Measurements from ENCODE around the gene VPS26A.

Gene VPS26A

DNA sequence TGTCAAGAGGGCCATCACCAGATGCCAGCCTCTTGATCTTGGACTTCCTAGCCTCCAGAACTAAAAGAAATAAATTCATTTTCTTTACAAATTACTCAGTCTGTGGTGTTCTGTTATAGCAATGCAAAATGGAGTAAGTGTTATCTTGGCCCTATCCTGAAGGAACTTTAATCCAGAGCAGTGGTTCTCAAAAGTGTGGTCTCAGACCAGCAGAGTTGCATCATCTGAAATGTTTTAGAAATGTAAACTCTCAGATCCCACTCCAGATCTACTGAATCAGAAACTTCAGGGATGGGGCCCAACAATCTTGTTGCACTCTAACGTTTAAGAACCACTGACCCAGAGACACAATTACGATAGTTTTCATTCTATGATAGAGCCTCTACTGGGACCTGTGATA, 52.8 kb downstream of the VPS26A start:
- no peak for DNase-seq (ENCODE audit: low read depth)

DNA sequence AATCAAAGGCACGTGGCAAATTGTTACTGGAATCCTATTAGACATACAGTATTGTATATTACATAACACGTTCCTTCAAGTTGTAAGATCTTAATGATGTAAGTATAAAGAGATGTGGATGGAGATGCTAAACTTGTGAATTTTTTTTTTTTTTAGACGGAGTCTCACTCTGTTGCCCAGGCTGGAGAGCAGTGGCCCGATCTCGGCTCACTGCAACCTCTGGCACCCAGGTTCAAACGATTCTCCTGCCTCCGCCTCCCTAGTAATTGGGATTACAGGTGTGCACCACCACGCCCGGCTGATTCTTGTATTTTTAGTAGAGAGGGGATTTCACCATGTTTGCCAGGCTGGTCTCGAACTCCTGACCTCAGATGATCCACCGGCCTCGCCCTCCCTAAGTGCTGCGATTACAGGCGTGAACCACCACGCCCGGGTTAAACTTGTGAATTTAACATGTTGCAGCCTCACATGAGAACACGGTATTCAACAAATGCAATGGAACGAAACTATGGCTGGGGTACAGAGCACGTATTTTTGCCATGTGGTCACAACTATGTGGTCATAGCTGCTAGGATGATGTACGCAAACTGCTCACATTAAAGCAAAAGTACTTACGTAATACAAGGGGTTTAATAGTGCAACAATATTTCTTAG, 55.2 kb downstream of the VPS26A start:
- DNase-seq (ENCODE audit: low read depth): no peak

GRCh38 chr10:69179743-69180524, 56.0 kb downstream of the VPS26A start, which contains the start of gene SUPV3L1:
Gene SUPV3L1, plus strand, starts transcription at chr10:69180234. Its CDS starts 58 bp downstream, at chr10:69180292.
- DNase-seq (ENCODE audit: low read depth): peak; percentile 98

GRCh38 chr10:69180525-69181204, 56.7 kb downstream of the VPS26A start:
- DNase-seq (ENCODE audit: low read depth): peak; percentile 30

DNA sequence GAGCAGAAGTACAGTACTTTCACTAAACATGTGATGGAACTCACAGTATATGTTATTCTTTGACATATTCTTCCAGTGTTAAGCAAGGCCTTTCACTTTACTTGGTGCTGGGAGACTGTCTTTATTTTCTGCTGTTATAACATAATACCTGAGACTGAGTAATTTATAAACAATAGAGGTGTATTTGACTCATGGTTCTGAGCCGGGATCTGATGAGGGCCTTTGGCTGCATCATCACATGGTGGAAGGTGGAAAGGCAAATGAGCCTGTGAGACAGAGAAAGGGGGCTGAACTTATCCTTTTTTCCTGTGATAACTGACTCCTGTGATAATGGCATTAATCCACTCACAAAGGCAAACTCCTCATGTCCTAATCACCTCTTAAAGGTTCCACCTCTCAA, 57.5 kb downstream of the VPS26A start:
- no peak for DNase-seq (ENCODE audit: low read depth)

DNA sequence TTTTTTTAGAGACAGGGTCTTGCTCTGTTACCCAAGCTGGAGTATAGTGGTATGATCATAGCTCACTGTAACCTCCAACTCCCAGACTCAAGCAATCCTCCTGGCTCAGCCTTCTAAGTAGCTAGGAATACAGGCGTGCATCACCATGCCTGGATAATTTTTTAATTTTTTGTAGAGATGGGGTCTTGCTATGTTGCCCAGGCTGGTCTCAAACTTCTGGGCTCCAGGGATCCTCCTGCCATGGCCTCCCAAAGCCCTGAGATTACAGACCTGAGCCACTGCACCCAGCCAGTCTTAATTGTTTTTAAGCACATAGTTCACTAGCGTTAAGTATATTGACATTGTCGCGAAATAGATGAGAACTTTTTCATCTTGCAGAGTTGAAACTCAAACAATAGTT, 58.0 kb downstream of the VPS26A start:
- no peak for DNase-seq (ENCODE audit: low read depth)

DNA sequence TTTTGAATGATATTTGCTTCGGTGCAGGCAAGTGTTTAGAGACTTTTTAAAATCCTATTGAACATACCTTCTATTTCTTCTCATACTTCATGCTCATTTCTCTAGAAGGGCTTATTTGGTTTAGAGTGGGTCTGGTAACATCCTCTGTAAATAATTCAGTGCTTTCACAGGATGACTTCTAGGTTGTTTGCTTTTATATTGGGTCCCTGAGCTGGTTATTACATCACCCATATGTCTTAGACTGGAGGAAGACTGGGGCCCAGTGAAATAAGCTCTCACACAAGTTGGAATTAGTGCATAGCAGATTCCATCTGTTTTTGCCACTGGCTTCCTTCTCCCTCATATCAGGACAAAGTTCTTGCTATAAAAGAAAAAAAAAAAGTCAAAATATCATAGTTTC, 62.5 kb downstream of the VPS26A start:
- DNase-seq (ENCODE audit: low read depth): no peak

GRCh38 chr10:69201045-69201444, 77.1 kb downstream of the VPS26A start:
- DNase-seq (ENCODE audit: low read depth): no peak

GRCh38 chr10:69202332-69202731, 78.4 kb downstream of the VPS26A start:
- no peak for DNase-seq (ENCODE audit: low read depth)

GRCh38 chr10:69208761-69209160, 84.8 kb downstream of the VPS26A start:
- DNase-seq (ENCODE audit: low read depth): no peak

DNA sequence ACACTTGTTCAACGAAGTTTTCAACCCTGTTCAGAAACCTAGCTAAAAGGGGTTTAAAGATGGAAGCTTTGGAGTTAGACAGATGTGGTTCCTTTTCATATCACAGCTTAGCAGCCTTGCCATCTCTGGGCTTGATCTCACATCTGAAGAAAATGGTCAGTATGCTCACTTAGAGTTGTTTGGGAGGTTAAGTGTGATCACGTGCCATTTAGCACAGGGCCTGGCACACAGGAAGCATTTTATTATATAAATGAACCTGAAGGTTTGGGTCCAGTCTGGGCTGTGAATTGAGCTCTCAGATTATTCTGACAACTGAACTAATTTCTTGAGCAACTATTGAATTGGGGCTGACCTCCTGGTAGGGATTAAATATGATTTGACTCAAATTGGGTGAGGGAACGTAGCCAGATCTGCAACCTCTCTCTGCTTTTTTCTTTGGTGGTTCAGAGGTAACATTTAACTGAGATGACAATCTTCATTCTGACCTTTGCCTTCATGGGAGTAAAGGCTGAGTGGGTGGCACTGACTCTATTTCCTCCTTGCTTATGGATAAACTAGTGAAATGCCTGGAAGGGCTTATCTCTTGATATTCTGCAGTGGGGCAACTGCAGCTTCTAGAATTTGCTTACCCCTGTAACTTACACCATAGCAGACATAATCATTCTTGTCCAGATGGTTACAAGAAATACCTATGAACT, 86.0 kb downstream of the VPS26A start:
- DNase-seq (ENCODE audit: low read depth): no peak

DNA sequence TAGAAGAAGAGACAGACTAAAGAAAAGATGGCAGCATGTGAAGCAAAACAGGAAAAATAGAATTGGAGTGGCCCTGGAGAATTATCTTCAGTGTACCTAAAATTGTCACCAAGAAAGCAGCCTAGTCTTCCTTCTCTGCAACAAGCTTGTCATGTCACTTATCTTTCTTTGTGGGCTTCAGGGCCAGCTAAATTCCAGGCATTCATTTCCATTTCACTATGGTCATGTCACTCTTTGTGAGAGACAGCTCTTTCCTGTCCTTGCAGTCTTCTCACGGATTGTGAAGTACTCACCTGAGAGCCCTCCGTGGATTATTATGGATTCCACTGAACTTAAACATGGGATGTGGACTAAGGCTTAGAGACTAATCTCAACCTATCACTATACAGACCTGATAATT, 87.1 kb downstream of the VPS26A start:
- no peak for DNase-seq (ENCODE audit: low read depth)

- no peak for DNase-seq (ENCODE audit: low read depth)
Observed at GRCh38 chr10:69211524-69211923, 87.5 kb downstream of the VPS26A start.

DNA sequence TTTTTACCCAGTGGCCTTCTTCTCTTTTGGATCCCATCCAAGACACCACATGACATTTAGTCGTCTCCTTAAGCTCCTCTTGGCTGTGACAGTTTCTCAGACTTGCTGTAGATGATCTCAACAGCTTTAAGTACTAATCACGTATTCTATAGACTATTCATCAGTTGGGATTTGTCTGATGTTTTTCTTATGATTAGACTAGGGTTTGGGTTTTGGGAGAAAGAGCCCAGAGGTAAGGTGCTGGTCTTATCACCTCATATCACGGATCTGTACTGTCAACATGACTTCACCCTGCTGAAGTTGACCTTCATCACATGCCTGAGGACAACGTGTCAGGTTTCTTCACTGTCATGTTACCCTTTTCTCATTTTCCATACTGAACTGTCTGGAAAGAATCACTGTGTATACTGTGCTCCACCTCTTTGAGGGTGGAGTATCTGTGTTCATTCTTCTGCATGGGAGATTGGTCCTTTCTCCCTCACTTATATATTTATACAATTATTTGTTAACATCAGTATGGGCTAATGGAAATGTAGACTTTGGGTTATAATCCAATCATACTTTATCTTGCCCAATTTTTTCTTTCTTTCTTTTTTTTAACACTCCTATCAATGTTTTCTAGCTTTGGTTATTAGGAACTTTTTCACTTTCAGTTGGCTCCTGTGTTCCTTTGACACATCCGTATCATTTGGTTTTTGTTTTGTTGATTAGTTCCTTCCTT, 89.8 kb downstream of the VPS26A start:
- no peak for DNase-seq (ENCODE audit: low read depth)

- DNase-seq (ENCODE audit: low read depth): no peak
Observed at GRCh38 chr10:69214666-69215131, 90.7 kb downstream of the VPS26A start.

- peak; percentile 28 for DNase-seq (ENCODE audit: low read depth)
Observed at GRCh38 chr10:69215405-69216171, 91.6 kb downstream of the VPS26A start.

DNA sequence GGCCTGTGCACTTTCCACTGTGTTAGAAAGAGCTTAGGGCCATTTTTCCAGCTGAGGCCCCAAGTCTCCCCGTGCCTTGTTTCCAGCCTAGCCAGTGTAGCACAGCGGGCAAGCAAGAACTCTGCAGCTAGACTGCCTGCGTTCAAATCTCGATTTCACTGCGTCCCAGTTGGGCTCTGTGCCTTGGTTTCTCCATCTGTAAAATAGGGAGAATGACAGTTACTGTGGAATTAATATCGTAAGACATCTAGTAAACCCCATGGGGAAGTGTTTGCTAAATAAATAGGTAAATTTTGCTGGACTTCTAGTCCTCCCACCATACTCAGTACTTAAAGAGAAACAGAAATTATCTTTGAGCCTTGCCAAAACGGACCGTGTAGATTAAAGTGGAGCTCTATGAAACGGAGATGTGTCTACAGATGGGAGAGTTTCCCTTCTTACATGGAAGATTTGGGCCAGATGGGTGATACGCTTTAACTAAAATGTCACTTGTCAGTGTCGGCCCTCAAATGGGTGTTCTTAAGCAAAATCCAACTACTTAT, 92.7 kb downstream of the VPS26A start:
- no peak for DNase-seq (ENCODE audit: low read depth)

GRCh38 chr10:69217119-69217754, 93.3 kb downstream of the VPS26A start:
- peak; percentile 94 for DNase-seq (ENCODE audit: low read depth)

DNA sequence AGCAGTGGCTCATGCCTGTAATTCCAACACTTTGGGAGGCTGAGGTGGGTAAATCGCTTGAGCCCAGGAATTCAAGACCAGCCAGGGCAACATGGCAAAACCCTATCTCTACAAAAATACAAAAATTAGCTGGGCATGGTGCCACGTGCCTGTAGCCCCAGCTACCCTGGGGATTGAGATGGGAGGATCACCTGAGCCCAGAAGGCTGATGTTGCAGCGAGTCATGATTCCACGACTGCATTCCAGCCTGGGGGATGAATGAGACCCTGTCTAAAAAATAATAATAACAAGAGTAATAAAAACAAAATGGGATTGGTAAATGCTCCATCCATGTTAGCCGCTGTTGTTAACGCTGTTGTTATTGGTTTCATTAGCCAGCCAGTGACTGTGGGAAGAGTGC, 94.9 kb downstream of the VPS26A start:
- peak; percentile 63 for DNase-seq (ENCODE audit: low read depth)

- DNase-seq (ENCODE audit: low read depth): no peak
Observed at GRCh38 chr10:69220041-69220451, 96.1 kb downstream of the VPS26A start, which contains the start of gene HKDC1. Gene HKDC1, plus strand, starts transcription at chr10:69220332. Its CDS starts 104 bp downstream, at chr10:69220436.
